Measurements from ENCODE around the gene INTS6L. TPM values are rescaled to one million over a fixed set of nuclear protein-coding genes. Genes with fewer than 3 reads are reported as not detected.

INTS6L gene
- total RNA-seq, 1 donor from 2014 or later = 9.6 TPM

DNA sequence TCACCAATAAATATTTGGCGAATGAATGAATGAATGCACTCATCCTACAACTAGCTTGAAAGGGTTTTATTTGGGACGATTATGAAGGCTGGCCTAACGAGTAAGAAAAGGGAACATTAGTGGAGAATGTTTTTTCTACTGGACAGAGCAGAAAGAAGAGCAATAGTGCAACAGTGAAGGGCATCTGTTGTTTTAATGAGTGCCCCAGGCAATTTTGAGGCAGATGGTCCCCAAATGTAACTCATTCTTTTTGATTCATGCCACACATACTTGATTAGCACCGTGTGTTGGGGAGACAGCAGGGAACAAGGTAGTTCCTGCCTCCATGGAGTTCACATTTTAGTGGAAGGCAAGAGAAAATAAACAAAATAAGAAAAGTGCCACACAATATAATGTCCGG lies 22.7 kb upstream of the INTS6L start:
- no peaks in the 10 kb centered on the region for H3K4me1 Mint-ChIP-seq (ENCODE audit: unreplicated experiment)
- TF ChIP-seq, protein P1, sequence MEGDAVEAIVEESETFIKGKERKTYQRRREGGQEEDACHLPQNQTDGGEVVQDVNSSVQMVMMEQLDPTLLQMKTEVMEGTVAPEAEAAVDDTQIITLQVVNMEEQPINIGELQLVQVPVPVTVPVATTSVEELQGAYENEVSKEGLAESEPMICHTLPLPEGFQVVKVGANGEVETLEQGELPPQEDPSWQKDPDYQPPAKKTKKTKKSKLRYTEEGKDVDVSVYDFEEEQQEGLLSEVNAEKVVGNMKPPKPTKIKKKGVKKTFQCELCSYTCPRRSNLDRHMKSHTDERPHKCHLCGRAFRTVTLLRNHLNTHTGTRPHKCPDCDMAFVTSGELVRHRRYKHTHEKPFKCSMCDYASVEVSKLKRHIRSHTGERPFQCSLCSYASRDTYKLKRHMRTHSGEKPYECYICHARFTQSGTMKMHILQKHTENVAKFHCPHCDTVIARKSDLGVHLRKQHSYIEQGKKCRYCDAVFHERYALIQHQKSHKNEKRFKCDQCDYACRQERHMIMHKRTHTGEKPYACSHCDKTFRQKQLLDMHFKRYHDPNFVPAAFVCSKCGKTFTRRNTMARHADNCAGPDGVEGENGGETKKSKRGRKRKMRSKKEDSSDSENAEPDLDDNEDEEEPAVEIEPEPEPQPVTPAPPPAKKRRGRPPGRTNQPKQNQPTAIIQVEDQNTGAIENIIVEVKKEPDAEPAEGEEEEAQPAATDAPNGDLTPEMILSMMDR (IDR thresholded peaks at IDR 0.05; ENCODE audit: unreplicated experiment) = no peak
- DNase-seq (ENCODE audit: low spot score) = no peak
- H3K9me3 Mint-ChIP-seq (ENCODE audit: unreplicated experiment) = no peaks in the 10 kb centered on the region
- peaks cover 1% of the 10 kb centered on the region for H3K27me3 Mint-ChIP-seq (ENCODE audit: unreplicated experiment)
- H3K27ac Mint-ChIP-seq (ENCODE audit: unreplicated experiment) = no peak overlapping the region
- H3K36me3 Mint-ChIP-seq (ENCODE audit: low read depth, unreplicated experiment) = no peaks in the 10 kb centered on the region
- H3K4me3 Mint-ChIP-seq (ENCODE audit: unreplicated experiment) = no peak overlapping the region

DNA sequence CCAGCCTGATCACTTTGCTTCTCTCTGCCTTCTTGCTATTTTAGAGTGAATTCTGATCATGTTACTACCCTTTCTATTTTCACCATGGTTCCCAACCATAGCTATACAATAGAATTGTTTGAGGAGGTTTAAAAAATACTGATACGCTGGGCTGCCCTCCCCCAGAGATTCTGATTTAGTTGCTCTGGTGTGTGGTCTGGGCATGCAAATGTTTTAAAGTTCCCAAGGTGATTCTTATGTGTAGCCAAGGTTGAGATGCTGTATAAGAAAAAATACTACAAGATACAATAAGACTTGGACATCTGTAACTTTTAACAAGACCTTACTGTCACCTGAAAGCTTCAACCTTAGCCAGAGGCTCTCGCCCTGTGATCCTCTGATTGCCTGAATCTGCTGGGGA lies 22.2 kb upstream of the INTS6L start:
- no peaks in the 10 kb centered on the region for H3K4me1 Mint-ChIP-seq (ENCODE audit: unreplicated experiment)
- no peaks in the 10 kb centered on the region for H3K9me3 Mint-ChIP-seq (ENCODE audit: unreplicated experiment)
- H3K36me3 Mint-ChIP-seq (ENCODE audit: low read depth, unreplicated experiment) = no peaks in the 10 kb centered on the region
- no peak overlapping the region for H3K27ac Mint-ChIP-seq (ENCODE audit: unreplicated experiment)
- peaks cover 1% of the 10 kb centered on the region for H3K27me3 Mint-ChIP-seq (ENCODE audit: unreplicated experiment)
- H3K4me3 Mint-ChIP-seq (ENCODE audit: unreplicated experiment) = no peak overlapping the region
- TF ChIP-seq, protein P1 (IDR thresholded peaks at IDR 0.05; ENCODE audit: unreplicated experiment) = no peak
- DNase-seq (ENCODE audit: low spot score) = no peak

DNA sequence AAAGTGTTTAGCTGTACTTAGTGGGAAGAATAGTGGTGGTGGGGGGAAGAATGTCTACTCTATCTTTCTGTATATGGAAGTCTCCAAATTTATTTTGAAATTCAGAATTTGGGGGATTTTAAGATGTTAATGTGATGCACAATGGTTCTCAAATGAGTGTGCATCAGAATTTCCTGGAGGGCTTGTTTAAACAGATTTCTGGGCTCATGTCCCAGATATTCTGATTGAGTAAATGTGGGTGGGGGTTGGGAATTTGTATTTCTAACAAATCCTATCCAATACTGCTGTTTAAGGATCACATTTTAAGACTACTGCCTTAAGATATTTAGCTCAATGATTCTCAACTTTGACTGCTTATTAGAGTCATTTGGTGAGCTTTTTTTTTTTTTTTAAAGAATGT lies 15.1 kb upstream of the INTS6L start:
- Mint-ChIP-seq H3K9me3 (ENCODE audit: unreplicated experiment) (no peaks in the 10 kb centered on the region), H3K27ac (ENCODE audit: unreplicated experiment) (no peak overlapping the region), H3K4me1 (ENCODE audit: unreplicated experiment) (no peaks in the 10 kb centered on the region), H3K4me3 (ENCODE audit: unreplicated experiment) (no peak overlapping the region), H3K36me3 (ENCODE audit: low read depth, unreplicated experiment) (no peaks in the 10 kb centered on the region), H3K27me3 (ENCODE audit: unreplicated experiment) (no peaks in the 10 kb centered on the region)
- no peak for DNase-seq (ENCODE audit: low spot score)
- TF ChIP-seq, protein P1 (IDR thresholded peaks at IDR 0.05; ENCODE audit: unreplicated experiment) = no peak

DNA sequence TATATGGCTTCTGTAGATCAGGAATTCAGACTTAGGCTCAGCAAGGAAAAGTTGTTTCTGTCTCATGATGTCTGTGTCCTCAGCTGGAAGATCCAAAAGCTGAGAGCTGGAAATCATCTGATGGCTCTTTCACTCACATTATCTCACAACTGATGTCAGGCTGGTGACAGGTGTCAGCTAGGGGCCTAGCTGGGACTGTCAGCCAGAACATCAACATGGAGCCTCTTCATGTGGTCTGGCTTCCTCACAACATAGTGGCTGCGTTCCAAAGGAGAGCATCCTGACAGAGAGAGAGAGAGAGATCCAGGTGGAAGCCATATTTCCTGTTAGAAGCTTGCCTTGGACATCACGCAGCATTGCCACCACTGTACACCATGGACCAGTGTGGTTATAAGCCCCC lies 10.6 kb upstream of the INTS6L start:
- TF ChIP-seq, protein P1 (IDR thresholded peaks at IDR 0.05; ENCODE audit: unreplicated experiment) = no peak

DNA sequence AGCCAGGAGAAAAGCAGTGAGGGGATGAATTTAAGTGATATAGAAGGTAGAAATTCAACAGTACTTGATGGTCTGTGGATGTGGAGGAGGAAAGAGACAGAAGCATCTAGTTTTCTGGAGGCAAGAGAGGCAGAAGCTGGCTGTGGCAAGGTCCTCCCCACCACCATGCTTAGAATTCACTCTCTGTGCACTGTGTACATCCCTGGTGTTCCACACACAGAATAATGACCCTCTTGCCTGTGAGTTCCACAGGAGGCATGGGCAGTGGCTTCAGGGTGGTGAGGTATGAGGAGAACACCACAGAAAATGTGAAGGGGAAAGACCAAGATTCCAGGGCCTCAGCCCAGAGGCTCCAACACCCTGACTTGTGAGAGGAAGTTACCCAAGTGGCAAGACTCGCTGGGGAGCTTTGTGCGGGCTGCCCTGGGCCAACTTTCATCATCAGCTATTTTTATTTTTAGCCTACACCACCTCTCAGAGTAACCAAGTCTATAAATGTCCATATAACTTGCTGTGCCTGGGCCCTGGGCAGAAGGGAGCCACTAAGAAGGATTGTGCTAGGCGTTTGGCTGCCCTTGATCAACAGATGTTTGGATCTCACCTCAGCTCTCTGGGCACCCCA lies 7.8 kb upstream of the INTS6L start:
- Mint-ChIP-seq H3K4me1 (ENCODE audit: unreplicated experiment) (no peaks in the 10 kb centered on the region), H3K27ac (ENCODE audit: unreplicated experiment) (no peak overlapping the region), H3K4me3 (ENCODE audit: unreplicated experiment) (no peak overlapping the region), H3K36me3 (ENCODE audit: low read depth, unreplicated experiment) (no peaks in the 10 kb centered on the region), H3K9me3 (ENCODE audit: unreplicated experiment) (no peaks in the 10 kb centered on the region), H3K27me3 (ENCODE audit: unreplicated experiment) (no peaks in the 10 kb centered on the region)
- TF ChIP-seq, protein P1 (IDR thresholded peaks at IDR 0.05; ENCODE audit: unreplicated experiment) = no peak
- DNase-seq (ENCODE audit: low spot score) = no peak

More for the DNA sequence above, 10.6 kb upstream of the INTS6L start:
- DNase-seq (ENCODE audit: low spot score) = no peak
- Mint-ChIP-seq H3K36me3 (ENCODE audit: low read depth, unreplicated experiment) (no peaks in the 10 kb centered on the region), H3K4me3 (ENCODE audit: unreplicated experiment) (no peak overlapping the region), H3K9me3 (ENCODE audit: unreplicated experiment) (no peaks in the 10 kb centered on the region), H3K27me3 (ENCODE audit: unreplicated experiment) (no peaks in the 10 kb centered on the region), H3K27ac (ENCODE audit: unreplicated experiment) (no peak overlapping the region), H3K4me1 (ENCODE audit: unreplicated experiment) (no peaks in the 10 kb centered on the region)
